NCI-H146 treated with DMSO at 0.1 percent for 48 hours (cell line): Measurements from ENCODE around the gene LGR4.
"Not testable (repeated sequence)": the region's sequence is repeated elsewhere in the genome, so short reads cannot be mapped to it uniquely, and the experiment has no call there.

Experiments
- DNase-seq: peaks from one replicate; lab custom pipeline; 2025; ENCODE audit not compliant: unreplicated experiment; lab: John Stamatoyannopoulos, UW

LGR4 gene

DNA sequence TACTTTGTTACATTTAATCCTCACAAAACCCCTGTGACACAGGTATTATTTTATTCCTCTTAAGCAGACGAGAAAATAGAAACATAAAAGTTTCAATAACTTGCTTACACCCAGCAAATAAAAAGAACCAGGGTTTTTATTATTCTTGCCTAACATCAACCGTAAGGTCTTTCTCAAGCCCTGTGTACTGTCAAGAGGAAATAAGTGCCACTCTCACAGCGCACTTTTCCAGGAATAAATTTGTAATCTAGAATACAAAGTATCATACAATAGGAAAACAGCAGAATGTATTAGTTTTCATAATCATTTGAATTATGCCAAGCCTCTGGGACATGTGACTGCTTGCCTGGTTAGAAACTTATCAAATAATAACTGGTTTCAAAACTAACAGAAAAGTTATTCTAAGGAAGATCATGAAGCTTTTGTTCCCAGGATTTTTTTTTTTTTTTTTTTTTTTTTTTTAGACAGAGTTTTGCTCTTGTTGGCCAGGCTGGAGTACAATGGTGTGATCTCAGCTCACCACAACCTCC is 117.0 kb downstream of the LGR4 start:
- no peak for DNase-seq

GRCh38 chr11:27354359-27354965 is 118.1 kb downstream of the LGR4 start:
- no peak for DNase-seq

DNA sequence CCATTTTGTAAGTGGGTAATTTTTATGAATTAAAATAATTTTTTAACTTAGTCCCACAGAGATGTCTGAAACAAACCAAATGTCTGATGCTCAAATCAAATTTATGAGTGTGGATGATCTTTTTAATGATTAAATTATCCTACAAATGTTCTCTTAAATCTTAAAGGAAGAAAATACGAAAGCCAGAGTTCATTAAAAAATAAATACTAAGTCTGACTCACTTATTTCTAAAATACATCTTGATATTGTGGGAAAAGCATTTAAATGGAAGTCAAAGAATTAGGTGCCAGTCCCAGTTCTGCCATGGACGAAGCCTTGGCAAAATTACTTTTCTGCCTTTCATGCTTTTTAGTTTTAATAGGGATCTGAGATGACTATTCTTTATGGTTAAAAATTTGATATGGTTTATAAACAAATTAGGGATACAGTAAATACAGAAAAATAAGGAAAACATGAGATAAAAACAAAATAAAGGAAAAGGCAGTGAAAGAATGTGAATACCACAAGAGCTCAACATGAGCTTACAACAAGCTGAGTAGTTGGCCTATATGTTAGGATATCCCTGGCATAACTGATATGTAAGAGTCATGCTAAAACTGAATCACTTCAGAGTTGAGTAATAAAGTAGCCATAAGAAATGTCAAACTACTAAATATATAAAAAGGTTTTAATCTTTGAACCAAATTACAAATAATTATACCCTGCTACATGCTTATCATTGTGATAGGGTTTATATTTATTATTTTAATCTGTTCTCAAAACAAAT is 118.8 kb downstream of the LGR4 start:
- no peak for DNase-seq

DNA sequence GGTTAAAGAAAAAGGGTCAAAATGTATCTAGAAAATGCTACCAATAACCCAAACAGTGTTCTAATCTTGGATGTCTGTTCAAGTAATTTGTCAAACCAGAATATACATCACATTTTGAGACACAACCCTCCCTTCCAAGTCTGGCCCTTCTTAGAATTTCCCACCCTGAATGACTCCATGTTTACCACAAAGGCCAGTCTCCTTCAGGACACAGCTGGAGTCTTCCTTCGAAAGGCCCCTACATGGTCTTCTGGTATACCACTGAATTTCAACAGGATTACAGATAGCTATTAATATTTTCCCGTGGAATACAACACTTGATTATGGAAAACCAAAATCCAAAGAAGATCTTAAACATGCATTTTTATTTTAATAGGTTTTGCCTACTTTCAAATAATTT is 119.8 kb downstream of the LGR4 start:
- DNase-seq: no peak

- no peak for DNase-seq
Observed at GRCh38 chr11:27350511-27350910, 122.1 kb downstream of the LGR4 start.

- DNase-seq: no peak
Observed at GRCh38 chr11:27349919-27350318, 122.7 kb downstream of the LGR4 start.

GRCh38 chr11:27348340-27348873 is 124.2 kb downstream of the LGR4 start:
- peak; percentile 94 for DNase-seq

GRCh38 chr11:27347359-27348339 is 124.9 kb downstream of the LGR4 start:
- peak; percentile 85 for DNase-seq

DNA sequence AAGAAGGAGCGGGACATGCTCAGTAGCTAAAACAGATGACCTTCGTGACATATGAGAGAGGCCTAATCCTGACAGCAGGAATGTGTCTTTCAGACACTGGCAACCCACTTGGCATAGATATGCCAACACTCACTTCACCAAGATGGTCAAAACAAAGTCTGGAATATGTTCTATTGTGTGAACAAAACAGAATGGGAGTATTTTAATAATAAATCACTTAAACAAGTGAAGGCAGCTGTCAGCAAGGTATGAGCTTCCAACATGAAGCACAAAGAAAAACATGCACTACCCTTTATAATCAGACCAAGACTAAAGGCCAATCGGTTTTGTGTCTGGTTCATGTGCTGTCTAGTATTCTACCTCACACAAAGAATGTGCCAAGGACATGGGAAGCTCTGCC is 132.6 kb downstream of the LGR4 start:
- DNase-seq: no peak

DNA sequence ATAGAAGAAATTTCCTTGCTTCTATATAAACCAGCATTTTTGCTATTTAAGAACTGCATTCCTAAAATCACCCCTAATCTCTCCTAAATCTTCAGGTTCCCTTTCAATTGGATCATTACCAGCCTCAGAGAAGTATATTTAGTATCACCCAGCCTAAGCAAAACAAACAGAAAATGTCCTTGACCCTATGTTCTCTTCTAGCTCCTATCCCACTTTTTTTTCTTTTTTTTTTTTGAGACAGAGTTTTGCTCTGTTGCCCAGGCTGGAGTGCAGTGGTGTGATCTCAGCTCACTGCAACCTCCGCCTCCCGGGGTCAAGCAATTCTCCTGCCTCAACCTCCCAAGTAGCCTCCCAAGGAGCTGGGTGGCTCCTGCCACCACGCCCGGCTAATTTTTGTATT is 137.8 kb downstream of the LGR4 start:
- not testable (repeated sequence) for DNase-seq

DNA sequence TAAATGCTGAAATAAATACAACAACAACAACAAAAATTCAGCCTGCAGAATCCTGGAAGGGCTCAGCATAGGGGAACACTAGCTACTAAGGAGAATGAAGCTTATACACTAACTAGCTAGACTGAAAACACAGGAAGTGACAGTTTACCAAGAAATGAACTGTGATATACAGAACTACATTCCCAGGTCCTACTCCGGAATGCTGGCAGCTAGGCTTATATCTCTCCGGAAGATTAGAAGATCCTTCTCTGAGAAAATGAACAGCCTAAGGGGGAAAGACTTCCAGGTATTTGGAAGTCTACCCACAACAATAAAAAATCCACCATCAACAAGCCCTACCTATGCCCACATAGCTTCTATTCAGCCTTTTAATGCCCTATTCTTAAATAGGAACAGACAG is 140.6 kb downstream of the LGR4 start:
- no peak for DNase-seq

GRCh38 chr11:27330633-27331270 is 141.8 kb downstream of the LGR4 start:
- DNase-seq: no peak

DNA sequence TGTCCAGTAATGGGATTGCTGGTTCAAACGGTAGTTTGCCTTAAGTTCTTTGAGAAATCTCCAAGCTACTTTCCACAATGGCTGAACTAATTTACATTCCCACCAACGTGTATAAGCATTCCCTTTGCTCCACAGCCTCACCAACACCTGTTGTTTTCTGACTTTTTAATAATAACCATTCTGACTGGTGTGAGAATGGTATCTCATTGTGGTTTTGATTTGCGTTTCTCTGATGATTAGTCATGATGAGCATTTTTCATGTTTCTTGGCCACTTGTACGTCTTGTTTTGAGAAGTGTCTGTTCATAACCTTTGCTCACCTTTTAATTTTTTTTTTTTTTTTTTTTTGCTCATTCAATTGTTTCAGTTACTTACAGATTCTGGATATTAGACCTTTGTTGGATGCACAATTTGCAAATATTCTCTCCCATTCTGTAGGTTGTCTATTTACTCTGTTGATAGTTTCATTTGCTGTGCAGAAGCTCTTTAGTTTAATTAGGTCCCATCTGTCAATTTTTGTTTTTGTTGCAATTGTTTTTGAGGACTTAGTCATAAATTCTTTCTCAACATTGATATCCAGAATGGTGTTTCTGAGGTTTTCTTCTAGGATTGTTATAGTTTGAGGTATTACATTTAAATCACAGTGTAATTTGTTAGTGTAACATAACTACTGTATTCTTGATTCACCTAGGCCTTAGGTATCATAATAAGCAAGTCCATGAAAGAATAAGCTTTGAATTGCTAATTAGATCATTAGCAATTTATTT is 142.5 kb downstream of the LGR4 start:
- no peak for DNase-seq

DNA sequence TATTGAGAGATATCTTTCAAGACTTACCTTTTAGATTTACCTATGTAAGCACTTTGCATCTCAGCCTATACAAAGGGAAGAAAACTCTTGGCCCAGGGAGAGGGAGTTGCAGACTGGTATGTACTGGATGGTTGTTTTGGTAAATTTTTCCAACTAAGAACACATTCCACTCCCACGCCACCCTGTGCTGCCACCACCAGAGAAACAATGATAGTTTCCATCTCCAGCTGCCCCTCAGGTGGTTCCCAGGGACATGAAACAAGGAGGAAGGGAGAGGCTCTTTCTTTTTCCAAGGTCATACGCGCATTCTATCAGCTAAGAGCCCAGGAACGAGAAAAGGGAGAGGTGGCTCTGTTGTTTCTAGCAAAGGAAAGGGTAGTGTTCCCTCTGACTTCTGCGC is 144.0 kb downstream of the LGR4 start:
- no peak for DNase-seq

- DNase-seq: not testable (repeated sequence)
Observed at GRCh38 chr11:27327064-27327463, 145.5 kb downstream of the LGR4 start.

DNA sequence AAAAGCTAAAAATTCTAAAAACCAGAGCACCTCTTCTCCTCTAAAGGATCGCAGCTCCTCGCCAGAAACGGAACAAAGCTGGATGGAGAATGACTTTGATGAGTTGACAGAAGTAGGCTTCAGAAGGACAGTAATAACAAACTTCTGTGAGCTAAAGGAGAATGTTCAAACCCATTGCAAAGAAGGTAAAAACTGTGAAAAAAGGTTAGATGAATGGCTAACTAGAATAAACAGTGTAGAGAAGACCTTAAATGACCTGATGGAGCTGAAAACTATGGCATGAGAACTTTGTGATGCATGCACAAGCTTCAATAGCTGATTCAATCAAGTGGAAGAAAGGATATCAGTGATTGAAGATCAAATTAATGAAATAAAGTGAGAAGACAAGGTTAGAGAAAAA is 150.4 kb downstream of the LGR4 start:
- not testable (repeated sequence) for DNase-seq

DNA sequence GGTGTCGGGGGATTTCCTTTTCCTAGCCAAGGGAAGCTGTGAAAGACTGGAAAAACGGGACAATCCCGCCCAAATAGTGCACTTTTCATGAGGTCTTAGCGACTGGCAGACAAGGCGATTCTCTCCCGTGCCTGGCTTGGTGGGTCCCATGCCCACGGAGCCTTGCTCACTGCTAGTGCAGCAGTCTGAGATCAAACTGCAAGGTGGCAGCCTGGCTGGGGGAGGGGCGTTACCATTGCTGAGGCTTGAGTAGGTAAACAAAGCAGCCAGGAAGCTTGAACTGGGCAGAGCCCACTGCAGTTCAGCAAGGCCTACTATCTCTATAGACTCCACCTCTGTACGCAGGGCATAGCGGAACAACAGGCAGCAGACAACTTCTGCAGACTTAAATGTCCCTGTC is 151.2 kb downstream of the LGR4 start:
- not testable (repeated sequence) for DNase-seq

DNA sequence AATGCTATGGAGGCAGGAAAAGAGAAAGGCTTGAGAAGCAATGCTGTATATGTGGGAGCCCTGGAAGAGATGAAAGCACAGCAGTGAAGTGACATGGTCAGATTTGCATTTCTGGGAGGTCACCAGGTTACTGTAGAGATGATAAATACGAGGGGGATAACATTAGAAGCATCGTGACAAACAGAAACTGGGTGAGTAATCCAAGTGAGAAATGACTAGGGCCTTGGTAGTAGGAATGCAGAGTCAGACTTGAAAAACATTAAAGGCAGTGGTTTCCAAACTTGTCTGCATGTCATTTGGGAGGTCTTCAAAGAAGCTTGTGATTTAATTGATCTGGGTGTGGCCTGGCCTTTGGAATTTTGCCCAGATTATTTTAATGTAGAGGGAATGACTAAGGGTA is 153.5 kb downstream of the LGR4 start:
- DNase-seq: no peak

GRCh38 chr11:27317751-27318150 is 154.8 kb downstream of the LGR4 start:
- no peak for DNase-seq
